T-helper 1 cell (primary cell): ENCODE results near the gene KAT6B.
"Not testable (repeated sequence)": the region's sequence is repeated elsewhere in the genome, so short reads cannot be mapped to it uniquely, and the experiment has no call there.

Experiments used
- DNase-seq, 5 donors: peaks; one replicate each; pipeline ENCODE4 v3.0.0-alpha.2; 2012 to 2020

Gene KAT6B

DNA sequence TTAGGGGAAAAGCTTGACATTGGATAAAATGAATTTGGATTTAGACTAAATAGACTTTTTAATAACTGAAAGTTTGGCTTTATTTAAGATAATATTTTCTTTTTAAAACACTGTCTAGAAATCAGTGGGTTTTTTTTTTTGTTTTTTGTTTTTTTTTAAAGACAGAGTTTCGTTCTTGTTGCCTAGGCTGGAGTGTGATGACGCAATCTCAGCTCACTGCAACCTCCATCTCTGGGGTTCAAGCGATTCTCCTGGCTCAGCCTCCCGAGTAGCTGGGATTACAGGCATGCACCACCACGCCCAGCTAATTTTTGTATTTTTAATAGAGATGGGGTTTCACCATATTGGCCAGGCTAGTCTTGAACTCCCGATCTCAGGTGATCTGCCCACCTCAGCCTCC, 66.9 kb downstream of the KAT6B start:
- DNase-seq: not testable (repeated sequence)

DNA sequence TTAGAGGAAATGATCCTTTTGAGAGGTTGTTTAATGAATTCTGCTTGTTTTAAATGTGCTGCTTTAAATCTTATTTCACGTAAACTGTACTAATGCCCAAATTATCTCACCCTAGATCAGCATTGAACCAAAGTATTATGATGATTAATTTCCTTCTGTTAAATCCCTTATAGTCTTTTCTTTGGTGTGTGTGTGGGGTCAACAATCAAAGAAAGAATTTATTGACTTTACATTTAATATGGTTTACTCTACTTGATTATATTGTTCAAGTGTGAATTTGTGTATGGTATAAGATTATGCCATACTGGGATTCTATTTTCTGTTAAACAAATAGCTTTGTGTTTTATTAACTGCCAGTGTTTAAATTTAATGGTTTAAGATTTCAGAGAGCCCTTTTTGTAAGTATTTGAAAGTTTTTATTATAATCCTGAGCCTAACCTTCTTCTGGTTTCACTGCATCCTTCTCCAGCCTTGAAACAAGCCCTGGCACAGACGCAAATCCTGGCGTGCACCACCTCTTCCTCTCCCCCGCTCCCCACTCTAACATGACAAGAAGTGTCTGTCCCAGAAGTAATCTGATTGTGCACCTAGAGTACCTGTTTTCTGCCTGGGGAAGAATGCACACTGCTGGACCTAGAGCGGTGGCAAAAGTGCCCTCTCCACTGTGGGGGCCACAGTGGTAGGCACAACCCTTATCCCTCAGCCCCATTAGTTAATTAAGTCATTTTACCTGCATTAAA, 70.6 kb downstream of the KAT6B start:
- DNase-seq: no peak

DNA sequence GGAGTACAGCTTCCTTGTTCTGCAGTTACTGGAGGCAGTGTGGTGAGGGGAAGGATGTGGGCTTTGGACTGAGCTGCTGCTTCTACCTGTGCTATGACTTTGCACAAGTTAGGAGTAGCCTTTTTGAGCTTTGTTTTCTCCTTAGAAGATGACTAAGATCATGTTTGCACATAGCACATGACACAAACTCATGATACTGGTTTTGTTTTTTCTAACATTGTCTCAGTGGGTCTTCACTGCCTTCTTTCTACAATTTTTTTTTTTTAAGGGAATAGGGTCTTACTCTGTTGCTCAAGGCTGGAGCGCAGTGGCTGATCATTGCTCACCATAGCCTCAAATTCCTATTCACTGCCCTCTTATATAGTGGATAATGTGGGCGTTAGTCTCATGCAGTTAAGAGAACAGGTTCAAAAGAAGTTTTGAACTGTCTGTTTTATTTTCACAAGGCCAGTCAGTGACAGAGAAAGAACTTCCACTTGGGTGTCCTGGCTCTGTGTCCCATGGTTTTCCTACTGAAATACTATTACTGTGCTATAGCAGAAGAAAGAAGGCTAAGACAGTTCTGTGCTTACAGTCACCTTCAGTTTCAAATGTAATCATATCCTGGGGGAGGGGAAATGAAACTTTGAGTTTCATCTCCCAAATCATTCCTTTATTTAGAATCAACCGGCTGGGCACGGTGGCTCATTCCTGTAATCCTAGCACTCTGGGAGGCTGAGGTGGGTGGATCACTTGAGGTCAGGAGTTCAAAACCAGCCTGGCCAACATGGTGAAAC, 72.0 kb downstream of the KAT6B start:
- peak in 1 of 5 donors; percentile 80 for DNase-seq

DNA sequence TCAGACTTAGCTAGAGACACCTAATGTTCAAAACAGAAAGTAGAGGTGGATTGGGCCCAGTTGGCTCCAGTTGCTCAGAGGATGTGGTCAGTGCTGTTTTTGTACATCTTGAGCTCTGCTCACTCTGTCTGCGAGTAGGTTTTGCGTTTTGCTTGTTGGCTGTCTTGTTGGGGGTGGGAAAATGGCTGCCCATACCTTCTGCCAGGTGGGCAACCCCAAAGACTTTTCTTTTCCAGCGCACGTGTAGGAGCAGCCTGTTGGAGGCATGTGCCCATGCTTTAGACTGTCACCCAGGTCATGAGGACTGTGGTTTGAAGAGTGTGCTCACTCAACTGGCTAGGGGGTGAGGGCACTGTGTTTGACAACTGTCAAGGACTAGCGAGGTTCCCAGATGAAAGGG, 73.9 kb downstream of the KAT6B start:
- DNase-seq: peak in 1 of 5 donors; percentile 72

DNA sequence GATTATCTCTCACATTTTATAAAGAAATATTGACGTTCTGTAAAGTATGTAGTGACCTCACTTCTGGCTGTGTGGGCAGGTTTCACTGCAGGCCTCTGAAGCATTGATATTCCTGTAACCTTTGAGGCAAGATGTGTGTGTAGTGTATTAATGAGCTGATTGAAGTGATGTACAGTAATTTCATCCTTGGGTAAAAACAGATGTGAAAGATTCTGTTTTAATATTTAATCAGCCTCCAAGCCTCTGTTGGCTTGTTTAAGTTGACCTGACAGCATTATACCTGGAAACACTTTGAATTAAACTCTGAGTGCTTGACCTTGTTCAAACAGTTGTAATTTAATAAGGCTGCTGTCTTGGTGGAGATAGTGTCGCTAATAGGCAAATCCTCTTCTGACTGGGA, 74.9 kb downstream of the KAT6B start:
- DNase-seq: no peak

DNA sequence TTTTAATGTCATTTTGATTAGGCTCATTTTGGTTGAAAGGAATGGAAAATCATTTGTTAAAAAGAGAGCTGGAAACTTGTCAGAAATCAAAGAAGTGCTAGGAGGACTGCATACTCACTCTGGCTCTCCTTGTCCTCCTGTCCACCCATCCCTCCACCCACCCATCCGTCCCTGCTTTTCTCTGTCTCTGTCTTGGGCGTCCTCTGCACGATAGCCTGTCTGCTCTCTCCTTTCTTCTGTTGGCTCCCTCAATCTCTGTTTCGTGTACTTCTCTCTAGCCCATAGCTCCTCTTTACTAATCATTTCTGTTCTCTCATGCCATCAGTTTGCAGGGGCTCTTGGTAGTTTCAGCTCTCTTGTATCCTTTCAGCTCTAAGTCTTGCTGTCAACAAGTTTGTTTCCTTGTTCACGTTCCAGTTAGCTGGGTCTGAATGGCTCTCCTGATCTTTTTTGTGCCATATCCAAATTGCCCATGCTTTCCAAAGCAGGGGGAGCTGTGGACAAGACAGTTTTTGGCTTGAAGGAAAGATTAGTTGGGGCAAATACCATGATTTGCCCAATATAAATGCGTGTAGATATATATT, 75.6 kb downstream of the KAT6B start:
- no peak for DNase-seq

DNA sequence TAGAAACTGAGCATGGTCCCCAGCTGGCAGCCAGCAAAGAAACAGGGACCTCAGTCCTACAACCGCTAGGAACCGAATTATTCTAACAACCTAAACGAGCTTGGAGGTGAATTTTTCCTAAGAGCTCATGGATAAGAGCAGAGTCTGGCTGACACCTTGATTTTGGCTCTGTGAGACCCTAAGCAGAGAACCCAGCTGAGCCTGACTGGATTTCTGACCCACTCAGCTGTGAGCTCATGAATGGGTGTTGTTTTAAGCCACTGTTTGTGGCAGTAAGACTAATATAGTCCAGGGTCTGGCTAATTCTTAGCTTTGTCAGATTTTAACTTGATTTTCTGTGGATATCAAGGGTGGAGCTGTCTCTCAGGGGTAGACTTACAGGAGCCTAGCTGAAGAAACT, 77.1 kb downstream of the KAT6B start:
- DNase-seq: no peak

DNA sequence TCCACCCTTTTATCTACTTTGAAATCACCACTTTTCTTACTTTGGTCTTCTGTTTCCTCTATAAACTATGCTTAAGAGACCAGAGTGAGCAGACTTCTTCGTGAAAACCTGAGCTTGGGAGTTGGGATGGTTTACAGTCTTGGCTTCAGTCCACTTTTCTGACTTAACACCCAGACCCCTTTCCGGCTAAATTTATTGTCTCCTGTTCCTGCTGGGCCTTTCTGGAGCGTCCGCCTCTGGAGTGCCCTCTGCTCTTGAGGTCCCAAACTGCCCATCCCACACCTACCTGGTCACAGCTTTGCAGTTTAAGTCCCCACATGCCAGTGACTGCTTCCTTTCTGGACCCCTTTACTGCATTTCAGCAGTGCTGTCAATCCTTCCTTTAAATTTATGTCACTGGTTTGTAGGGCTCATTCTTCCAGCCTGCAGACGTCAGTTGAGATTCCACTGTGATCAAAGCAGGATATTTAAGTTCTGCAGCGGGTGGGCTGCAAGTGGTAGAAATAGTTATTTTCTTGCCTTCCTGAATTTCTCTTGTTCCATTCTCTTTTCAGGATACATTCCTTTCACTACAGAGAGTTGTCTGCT, 80.3 kb downstream of the KAT6B start:
- no peak for DNase-seq

DNA sequence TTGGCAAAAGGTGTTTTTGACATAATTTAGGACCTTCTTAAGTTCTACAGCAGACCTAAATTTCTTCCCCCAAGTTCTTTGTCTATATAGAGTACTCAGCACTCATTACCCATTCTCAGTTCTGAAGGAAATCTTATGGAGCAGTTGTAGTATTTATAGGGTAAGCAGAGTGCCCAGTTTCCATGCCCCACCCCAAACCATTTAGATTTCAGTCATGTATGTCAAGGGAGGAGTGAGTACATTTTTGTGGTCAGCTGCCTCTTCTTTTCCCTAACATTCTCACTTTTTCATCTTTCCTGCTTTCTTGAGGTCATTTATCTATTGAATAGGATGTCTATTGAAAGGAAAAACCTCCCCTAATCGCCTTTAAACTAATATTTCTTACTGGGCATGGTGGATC, 83.3 kb downstream of the KAT6B start:
- no peak for DNase-seq

DNA sequence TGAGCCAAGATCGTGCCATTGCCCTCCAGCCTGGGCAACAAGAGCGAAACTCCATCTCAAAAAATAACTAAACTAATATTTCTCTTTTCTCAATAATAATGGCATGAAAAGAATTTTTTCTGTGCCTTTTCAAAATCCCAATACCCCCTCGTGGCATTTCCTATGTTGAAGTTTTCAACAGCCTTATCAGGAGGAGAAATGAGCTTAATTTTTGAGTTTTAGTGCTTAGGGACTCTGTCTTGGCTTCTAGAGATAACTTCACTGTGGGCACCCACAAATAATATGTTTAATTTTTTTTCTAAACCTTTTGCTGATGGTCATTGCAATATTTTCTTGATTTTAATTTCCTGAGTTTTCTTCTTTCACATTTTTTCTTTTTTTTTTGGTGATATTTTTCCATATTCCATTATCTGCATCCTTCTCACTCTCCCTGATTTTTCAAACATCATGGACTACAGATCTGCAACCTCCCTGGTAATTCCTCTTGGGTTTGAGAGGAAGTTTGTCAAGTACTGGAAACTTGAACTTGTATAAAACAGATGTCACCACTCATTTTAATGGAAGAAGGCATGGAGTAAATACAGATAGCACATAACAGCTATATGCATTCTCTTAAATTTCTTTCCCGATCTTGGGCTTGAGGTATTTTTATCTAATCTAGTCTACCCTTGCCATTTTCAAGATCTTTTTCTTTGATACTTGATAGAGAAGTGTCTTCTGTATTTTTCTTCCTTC, 84.0 kb downstream of the KAT6B start:
- DNase-seq: no peak

DNA sequence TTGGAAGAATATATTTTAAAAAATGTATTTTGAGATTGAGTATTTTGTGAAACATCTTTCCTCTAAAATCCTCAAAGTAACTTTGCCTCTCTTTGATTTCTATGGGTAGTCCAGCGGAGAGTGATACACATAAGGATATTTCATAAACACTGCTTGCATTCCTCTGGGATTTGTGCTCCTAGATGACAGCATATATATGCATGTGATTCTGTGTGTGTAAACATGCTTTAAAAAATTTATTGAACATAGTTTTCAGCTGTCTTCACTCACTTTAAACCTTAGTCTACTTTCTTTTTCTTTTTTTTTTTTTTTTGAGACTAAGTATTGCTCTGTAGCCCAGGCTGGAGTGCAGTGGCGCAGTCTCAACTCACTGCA, 84.6 kb downstream of the KAT6B start:
- no peak for DNase-seq

DNA sequence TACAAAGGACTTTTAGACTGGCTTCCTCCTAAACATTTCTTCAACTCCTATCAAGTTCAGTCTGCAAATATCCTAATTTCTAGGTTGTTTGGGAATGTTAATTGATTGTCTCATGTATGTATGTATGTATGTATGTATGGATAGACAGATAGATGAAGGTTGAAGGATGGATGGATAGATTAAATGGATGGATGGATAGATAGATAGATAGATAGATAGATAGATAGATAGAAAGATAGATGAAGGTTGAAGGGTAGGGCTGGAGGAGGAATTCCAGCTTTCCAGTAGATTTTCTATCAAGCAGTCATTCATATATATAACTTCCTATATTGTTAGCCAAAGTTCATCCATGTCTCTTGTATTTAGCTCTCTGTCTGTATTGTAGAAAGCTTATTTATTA, 85.8 kb downstream of the KAT6B start:
- DNase-seq: no peak

DNA sequence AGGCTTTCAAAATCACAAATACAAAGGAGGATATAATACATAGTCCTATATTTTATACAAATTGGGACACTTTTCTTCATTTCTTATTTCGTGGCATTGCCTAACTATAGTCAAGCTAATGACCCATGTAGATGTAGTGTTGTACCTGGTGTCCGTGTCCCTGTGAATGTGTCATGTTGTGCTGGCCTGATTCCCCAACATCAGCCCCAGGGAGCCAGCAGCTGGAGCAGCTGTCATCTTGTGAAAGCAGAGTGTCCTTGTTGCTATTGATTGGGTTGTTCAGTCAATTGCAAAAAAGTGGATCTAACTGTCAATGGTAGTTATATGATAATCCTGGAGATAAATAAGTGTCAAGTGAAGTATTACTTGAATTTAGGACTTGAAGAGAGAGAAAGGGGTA, 86.3 kb downstream of the KAT6B start:
- no peak for DNase-seq

DNA sequence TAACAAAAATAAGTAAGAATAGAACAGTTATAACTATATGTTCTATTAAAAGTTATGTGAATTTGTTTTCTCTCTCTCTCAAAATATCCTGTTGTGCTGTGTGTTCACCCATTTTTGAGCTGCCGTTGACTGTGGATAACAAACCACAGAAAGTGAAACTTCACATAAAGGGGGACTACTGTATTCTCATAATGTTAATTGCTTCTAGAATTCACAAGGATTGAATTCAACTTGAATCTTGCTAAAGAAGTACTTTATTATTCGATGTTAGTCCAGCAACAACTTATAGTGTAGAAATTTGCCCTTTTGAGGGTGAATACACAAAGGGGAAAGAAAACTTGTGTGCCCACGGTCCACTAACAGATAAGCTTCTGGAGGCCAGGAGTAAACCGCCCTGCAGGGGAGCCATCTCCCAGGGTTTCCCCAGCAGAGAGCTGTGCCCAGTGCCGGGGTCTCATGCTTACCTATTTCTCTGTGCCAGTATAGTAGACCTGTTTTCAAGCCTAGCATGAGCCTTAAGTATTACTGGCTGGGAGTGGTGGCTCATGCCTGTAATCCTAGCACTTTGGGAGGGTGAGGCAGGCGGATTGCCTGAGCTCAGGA, 87.1 kb downstream of the KAT6B start:
- no peak for DNase-seq

DNA sequence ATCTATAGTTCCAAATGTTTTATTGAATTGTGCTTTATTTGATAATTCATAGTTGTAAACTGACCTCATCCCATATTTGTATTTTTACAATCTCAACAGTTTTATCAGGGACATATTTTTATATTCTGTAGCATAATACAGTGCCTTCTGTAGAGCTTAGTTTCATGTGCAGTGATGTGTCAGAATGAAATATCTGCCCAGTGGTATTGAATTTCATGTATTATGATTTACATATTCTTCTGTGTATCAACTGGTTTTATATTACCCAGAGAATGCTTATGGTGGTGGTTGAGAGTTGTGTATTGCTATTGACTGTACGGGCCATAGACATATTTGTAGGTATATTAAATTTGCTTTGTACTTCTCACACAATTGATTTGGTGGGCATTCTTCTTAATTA, 89.9 kb downstream of the KAT6B start:
- no peak for DNase-seq

DNA sequence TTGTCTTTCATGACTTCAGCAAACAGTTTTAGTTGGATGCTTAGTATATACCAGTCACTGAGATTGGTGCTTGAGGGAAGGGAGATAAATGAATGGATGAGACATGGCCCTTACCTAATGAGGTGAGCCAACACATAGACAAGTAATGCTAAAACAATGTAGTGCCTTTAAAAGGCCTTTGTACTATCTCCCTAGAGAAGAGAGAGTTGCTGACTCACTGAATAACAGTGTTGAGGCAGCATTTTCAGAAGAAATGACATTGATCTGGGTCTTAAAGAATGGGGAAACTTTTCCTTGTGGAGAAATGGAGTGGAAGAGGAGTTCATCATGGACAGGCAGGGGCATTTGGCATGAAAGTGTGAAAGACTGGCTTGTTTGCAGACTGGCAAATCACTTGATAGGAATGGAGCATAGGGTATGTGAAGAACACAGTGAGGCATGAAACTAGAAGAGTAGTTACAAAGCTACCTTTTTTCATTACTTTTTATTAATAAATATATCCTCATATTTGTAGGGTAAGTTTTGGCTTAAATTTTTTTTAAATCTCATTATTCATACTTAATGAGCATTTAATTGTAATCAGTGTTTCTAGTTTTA, 91.2 kb downstream of the KAT6B start:
- no peak for DNase-seq

DNA sequence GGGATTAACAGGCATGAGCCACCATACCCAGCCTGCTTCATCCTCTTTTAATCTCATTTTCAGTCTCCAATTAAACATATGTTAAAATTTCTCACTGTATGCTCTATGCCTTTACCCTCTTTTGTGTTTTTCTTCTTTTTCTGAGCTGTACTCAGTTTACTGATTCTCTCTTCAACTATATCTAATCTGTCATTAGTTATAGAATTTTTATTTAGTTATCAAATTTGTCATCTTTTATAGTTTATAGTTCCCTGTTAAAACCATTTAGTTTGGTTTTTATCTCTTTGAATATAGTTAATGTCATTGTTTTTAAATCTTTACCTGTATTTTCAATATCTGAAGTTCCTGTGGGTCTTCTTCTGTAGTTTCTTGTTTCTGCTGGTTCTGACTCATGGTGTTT, 93.3 kb downstream of the KAT6B start:
- no peak for DNase-seq

DNA sequence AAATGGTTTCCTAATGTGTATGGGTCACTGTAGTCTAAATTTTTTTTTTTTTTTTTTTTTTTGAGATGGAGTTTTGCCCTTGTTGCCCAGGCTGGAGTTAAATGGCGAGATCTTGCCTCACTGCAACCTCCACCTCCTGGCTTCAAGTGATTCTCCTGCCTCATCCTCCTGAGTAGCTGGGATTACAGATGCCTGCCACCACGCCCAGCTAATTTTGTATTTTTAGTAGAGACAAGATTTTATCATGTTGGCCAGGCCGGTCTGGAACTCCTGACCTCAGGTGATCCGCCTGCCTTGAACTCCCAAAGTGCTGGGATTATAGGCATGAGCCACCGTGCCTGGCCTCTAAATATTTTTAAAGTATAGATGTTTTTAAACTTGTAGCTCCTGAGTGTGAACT, 94.7 kb downstream of the KAT6B start:
- not testable (repeated sequence) for DNase-seq

DNA sequence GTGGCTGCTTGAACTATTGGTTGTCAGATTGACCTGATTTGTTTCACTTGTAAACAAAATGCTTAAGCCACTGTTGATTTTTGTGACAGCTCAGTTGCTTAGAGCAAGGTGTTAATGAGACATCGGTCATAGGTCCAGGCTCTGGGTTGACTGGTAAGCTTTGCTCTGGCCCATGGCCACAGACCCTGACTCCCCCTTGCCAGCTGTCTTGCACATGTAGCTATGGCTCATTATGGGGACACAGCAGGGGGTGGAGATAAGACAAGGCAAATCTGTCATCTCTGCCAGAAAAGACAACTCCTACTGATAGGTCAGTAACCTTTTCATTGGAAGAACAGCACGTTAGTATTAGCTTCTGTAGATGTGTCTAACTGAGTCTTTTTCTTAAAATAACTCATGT, 95.3 kb downstream of the KAT6B start:
- no peak for DNase-seq

DNA sequence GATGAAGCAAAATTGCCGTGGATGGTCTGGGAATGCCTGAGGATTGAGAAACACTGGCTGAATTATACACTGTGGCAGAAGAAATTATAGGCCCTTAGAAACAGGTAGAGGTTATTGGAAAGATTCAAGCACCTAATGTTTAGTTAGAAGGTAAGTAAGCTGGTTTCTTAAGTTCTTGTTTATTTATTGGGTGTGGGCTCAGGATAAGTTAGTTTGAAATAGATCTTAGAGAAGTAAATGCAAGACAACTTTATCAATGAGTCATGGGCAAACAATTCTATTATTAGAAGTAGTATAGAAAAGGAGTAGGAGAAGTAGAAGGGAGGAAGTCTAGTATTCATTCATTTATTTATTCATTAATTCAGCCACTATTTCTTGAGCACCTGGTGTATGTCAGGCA, 96.5 kb downstream of the KAT6B start:
- DNase-seq: no peak

DNA sequence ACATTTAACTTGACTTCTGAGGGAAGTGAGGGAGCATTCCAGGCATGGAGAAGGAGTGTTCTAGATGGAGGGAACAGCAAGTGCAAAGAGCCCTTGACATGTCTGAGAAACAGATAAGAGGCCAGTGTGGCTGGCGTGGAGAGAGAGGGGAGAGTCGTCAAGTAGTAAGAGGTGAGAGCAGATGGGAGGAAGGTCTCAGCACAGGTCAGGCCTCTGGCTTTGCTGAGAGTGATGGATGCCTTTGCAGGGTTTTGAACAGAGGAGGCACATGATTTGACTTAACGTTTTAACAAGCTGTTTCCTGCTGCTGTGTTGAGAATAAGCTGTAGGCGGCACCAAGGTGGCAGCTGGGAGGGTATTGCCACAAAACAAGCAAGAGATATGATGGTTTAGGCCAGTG, 97.2 kb downstream of the KAT6B start:
- no peak for DNase-seq

DNA sequence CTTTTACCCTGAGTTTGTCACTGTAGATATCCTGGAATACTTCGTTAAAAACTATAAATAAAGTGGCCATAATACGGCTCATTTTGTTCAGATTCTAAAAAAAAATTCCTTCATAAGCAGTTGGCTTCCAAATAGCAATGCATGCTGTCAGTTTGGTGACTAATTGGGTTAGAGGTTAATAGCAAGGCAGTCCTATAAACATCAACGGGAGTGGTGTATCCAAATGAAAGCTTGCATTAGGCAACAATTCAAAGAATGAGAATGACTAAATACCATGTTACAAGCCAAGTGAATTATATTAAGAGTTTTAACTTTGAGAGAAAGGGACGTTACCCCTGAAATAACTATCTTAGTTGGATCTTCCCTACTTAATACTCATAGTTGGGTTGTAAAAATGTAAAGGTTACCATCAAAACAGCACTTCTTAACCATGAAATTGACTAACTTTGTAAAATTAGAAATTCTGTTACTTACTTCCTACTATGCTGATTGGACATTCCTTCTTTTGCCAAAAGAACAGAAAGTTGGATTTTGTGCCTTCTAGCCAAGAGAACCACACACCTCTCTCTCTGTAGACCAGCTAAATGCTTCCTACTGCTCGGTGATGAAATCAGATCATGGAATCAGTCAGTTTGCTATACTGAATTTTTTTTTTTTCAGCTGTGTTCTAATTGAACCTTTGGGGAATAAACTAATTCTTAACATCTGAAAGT, 98.0 kb downstream of the KAT6B start:
- DNase-seq: no peak
